Gastrocnemius medialis (tissue), 4 donors: Measurements from ENCODE around the gene GDF7.

ENCODE experiments used
- POLR2A ChIP-seq, 2 donors: fragments of 450-650 bp; IDR thresholded peaks; one replicate each; pipeline ENCODE4 v1.6.1; 2017; ENCODE audit warnings: antibody characterized with exemption in 2 of 2, mild to moderate bottlenecking in 2 of 2, moderate library complexity in 2 of 2
- TF ChIP-seq, protein P1 (sequence below), 5 experiments: fragments of 450-650 bp in 3 of 5; fragments of 200-600 bp in 2 of 5; sonication (generic) in 2 of 5; IDR thresholded peaks in 4 of 5; conservative IDR thresholded peaks in 1 of 5; 1 replicate in 4 of 5; 2 replicates in 1 of 5; pipeline ENCODE4 v1.5.1; 2016 to 2019; ENCODE audit warnings: antibody characterized with exemption in 5 of 5, mild to moderate bottlenecking in 3 of 5, moderate library complexity in 3 of 5

- TF ChIP-seq, protein P1, sequence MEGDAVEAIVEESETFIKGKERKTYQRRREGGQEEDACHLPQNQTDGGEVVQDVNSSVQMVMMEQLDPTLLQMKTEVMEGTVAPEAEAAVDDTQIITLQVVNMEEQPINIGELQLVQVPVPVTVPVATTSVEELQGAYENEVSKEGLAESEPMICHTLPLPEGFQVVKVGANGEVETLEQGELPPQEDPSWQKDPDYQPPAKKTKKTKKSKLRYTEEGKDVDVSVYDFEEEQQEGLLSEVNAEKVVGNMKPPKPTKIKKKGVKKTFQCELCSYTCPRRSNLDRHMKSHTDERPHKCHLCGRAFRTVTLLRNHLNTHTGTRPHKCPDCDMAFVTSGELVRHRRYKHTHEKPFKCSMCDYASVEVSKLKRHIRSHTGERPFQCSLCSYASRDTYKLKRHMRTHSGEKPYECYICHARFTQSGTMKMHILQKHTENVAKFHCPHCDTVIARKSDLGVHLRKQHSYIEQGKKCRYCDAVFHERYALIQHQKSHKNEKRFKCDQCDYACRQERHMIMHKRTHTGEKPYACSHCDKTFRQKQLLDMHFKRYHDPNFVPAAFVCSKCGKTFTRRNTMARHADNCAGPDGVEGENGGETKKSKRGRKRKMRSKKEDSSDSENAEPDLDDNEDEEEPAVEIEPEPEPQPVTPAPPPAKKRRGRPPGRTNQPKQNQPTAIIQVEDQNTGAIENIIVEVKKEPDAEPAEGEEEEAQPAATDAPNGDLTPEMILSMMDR (IDR thresholded peaks at IDR 0.05 in 4 of 5, conservative IDR thresholded peaks at IDR 0.05 in 1 of 5) = peak; percentile 69 to 81 (median 76)
- peak; percentile 40 to 50 for TF ChIP-seq POLR2A (IDR thresholded peaks at IDR 0.05)
Observed at GRCh38 chr2:20617892-20618467, 49.0 kb upstream of the GDF7 start.
